Kidney capillary endothelial cell (primary cell): ENCODE results near the gene RPL12.
A peak's percentile ranks its signal among the peaks of the same experiment; 100 is the strongest.

Experiments used
- DNase-seq: peaks from one replicate; pipeline ENCODE4 v3.0.0-alpha.2; 2018; ENCODE audit warnings: low spot score

The RPL12 gene

DNA sequence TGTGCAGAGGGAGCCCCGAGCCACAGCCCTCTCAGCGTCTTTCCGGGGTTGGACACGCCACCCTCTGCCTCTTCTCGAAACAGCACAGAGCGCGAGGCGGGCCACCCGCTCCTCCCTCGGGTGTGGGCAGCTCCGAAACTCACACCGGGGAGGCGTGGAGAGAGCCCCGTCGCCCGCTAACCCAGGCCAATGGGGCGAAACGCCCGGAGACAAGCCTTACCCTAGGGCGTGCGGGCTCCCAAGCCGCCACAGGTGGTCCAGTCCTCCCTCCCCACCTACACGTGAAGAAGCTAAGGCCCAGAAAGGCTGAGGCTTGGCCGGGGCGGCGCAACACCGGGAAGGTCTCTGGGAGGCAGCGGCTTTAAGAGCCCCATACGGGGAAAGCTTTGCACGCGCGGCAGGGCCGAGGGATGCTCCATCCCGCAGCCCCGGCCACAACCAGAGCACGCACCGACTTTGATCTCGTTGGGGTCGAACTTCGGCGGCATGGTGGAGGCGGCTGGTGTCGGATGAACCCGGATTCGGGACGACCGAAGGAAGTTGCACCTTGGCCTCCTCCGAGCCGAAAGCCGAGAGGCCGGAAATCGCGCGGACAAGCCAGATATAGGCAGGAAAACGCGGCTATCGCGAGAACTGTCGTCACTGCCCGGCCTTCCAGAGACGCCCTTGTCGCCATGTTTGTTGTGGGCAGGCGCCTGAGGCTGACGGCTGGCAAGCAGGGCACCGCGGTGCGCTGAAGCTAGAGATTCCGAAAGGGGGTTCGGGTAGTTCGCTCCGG lies at the start of gene RPL12, which contains the start of gene LRSAM1:
Gene RPL12, minus strand, starts transcription at position 577 of the 778 bp plus-strand sequence. Its CDS starts 89 bp downstream, at position 488.
Gene LRSAM1, plus strand, starts transcription at position 681 of the 778 bp plus-strand sequence. CDS start 3,018 bp downstream, outside the sequence.
- DNase-seq: peak; percentile 89

DNA sequence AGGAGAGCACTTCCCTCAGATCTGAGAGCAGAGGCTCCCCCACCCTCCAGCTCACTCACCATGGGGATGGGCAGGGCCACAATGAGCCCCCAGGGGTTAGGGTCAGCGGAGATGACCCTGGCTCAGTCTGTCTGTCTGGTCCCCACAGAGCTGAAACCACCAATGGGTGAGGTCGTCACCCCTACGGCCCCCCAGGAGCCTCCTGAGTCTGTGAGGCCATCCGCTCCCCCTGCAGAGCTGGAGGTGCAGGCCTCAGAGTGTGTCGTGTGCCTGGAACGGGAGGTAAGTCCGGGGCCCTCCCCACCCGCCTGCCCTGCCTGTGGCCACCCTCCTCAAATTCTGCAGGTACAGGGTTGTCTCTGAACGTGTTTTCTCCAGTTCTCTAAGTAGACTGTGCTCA lies 49.7 kb upstream of the RPL12 start:
- DNase-seq: no peak

DNA sequence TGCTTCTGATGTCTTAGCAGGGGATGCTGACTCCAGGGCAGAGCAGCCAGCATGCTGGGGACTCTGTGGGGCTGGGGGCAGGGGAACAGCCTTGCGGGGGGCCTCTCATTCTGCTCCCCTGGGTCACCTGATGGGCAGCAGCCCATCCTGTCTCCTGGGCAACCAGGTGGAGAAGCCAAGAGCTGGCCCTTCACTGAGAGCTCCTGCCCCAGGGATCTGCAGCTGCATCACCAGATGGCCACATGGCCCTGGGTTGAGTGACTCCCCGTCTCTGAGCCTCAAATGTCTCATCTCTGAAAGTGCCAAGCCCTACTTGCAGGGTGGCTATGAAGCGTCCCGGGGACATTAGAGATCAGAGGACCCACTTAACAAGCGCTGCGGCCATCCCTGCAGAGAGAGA lies 49.2 kb upstream of the RPL12 start:
- DNase-seq: no peak

DNA sequence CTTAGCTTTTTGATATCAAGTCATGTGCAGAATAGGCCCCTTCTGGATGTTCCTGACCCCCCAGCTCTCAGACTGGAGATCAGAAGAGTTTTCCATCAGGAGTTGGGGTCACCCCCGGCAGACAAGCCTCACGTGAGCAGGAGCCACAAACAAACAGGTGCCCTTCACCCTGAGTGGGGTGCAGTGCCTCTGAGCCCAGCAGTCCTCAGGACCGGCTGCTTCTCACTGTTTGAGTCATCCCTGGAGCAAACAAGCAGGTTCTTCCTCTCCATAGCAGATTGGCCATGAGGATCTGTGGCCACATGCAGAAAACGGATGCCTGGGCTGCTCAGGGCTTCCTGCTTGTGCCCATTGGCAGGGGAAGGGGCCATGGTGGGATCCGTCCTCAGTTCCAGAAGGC lies 47.1 kb upstream of the RPL12 start:
- DNase-seq: no peak

DNA sequence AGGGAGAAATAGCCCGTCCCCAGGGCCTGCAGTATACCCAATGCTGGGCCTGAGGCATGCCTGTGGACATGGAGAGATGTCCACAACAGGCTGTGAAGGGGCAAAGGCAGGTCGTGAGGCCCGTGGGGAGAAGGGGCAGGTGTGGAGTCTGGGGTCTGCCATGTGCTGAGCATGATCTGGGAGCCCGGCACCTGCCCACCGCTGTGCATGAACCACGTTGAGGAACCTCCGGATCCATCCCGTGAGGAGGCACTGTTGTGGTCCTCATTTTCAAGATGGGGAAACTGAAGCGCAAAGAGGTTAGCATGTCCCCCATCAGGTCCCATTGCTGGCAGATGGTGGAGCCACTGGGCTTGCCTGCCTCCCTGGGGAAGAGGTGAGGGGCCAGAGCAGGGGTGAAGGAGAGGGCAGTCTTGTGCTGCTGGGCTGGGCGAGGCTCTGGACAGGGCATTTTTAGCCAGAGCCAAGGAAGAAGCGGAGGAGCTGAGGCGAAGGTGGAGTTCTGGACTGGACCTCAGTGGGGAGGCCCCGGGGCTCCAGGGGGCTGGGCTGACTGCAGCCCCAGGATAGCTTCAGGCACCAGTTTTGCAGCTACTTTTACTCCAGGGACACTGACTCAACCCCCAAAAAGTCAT lies 46.6 kb upstream of the RPL12 start:
- DNase-seq: no peak

DNA sequence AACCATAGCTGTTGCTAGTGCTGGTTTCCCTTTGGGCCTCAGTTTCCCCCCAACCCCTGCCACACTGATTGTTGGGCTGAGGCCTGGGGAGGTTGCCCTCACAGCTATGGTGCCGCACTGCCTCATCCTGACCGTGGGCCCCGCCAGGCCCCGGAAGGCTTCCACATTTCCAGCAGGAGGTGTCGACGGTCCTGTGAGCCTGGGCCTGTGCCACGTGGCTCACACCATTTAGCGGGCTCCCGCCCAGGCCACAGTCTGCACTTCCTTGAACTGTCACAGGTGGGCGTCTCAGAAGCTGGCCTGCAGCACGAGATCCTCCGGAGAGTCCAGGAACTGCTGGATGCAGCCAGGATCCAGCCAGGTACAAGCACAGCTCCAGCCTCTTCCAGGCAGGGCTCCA lies 45.8 kb upstream of the RPL12 start:
- no peak for DNase-seq

DNA sequence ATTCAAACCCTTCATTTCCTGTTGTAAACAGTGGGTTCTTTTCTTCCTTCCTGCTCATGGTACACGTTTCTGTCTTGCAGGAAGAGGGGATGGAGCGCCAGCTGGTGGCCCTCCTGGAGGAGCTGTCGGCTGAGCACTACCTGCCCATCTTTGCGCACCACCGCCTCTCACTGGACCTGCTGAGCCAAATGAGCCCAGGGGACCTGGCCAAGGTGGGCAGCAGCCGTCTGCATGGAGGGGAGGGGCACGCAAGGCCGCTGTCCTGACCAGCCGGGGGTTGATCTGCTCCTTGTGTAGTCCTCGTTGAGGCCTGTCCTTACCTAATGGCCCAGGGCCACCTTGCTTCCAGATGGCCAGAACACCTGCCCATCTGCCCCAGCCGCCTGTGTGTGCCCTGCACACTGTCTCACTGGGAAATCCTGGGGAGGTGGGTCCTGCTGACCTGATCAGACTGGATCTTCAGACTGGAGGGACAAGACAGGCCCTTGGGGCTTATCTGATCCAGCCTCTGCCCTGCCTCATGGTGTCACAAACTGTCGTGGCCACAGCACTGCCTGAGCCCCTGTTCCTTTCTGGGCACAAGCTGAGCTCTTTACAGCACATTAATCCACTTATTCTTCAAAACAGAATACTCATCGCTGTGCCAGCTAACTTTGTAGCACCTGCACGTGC lies 44.8 kb upstream of the RPL12 start:
- DNase-seq: no peak

DNA sequence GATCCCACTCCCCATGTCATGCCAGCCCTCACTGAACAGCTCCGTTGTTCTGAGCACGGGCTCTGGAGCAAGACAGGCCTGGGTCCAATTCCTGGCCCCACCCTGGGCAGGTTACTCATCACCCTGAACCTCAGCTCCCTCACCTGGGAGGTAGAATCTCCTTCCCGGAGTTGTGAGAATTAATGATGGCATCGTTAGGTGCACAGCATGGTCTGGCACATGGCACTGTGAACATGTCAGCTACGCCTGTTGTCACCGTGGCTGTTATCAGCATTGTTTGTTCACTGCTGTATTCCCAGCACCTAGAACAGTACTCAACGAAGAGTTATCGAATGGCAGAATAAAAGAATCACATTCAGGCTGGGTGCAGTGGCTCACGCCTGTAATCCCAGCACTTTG lies 43.1 kb upstream of the RPL12 start:
- DNase-seq: no peak

DNA sequence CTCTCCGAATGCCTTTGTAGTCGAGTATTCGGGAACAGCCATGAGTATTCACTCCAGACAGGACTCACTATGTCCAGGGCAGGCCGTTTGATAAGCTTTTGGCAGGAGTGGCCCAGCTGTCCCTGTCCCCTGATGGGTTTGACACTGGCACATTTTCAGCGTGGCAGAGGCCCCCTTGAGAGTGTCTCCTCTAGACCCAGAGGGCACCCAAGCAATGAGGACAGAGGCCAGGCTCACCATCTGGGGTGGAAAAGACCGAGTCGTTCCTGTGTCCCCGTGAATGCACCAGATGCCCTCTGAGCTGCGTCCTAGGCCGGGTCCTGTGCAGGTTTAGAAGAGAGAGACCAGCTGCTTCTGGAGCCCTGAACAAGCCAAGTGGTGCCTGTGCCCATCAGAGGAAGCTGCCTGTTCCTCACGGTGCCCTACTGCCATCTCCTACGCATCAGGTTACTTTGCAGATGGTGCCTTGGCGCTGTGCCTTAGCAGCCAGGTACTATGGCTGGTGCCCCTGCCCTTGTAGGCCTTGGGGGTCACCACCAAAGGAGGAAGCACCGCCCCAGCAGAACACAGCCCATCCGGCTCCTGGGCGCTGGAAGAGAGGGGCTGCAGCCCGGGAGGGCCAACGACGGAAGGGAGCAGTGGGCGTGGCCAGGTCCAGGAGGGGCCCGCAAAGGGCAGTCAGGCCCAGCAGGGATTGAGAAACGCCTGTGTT lies 42.5 kb upstream of the RPL12 start:
- DNase-seq: no peak

DNA sequence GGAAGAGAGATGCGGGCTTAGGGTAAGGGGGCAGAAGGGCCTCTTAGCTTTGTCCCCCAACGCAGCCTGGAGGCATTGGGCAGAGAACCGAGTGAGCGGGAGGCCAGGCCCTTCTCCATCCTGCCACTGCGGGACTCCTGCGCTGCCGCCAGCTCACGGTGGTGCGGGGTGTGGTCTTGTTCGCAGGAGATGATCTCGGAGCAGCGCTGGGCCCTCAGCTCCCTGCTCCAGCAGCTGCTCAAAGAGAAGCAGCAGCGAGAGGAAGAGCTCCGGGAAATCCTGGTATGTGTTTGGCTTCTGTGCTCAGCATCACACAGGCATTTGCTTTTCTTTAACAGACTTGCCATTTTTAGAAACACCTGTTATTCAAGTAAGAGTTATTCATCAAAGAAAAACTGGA lies 41.4 kb upstream of the RPL12 start:
- DNase-seq: no peak

DNA sequence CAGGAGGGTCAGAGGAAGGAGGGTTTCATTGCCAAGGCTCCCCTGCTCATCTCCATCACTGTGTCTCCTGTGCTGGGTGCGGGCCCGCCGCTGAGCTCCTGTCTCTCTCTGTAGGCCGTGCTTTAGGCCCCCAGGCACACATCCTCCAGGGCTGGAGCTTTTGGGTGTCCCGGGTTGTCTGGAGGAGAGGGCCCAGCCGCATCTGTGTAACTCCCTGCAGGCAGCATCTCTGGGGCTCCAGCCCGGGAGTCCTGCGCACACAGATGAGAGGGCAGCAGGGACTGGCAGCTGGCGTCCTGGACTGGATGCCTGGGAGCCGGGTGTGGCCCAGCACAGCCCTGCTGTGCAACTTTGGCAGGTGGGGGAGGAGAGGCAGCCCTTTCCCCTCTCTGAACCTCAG lies 40.3 kb upstream of the RPL12 start:
- DNase-seq: no peak

DNA sequence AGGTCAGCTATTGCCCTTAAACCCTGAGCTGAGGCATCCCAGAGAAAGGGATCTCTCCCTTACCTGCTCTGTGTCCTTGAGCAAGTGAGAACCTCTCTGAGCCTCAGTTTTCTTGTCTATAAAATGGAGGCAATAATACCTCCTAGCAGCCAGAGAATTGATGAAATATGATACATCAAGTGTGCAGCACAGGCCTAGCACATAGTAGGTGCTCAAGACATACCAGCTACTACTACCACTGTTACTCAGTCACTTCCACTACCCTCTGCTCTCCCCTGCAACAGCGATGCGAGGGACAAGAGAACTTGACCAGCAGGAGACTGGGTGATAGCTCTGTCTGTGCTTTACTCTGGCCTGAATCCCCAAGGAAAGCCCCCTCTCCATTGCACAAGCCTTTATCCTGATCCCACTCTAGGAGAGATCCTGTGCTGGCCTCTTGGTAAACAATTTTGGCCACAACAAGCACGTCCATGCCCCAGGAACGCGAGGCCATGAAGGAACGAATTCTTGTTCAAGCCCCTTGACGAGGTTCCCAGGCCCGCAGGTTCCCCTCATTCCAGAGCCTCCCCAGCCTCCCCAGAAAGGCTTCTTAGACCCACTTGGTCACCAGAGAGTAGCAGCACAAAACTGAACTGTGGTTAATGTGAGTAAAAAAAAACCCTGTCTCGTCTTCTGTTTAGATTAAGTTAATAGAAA lies 39.5 kb upstream of the RPL12 start:
- DNase-seq: no peak

DNA sequence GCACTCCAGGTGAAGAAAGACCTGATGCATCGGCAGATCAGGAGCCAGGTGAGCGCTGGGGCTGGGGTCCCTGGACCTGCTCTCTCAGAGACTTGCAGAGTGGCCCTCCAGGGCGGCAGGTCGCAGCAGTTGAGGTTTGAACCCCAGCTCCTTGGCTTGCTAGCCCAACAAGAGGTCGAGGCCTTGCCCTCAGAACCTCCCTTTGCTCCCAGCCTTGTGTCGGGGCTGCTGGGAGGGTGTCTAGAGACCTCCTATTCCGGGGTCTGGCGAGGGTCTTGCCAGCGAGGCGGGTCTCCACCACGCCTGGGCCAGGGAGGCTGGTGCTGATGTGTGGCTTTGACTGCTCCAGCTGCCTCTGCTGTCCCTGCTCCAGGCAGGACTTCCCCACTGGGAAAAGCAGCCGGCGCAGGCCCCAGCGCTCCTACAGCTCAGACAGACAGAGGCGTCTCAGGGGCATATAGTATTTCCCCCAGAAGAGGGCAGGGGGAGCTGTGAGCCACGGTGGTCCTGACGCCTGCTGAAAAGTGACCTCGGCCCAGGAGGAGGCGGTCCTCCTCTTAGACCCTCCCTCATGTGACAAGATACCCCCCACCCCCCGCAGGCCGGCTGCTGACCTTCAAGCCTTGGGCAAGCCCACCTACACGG lies 38.4 kb upstream of the RPL12 start:
- DNase-seq: no peak

DNA sequence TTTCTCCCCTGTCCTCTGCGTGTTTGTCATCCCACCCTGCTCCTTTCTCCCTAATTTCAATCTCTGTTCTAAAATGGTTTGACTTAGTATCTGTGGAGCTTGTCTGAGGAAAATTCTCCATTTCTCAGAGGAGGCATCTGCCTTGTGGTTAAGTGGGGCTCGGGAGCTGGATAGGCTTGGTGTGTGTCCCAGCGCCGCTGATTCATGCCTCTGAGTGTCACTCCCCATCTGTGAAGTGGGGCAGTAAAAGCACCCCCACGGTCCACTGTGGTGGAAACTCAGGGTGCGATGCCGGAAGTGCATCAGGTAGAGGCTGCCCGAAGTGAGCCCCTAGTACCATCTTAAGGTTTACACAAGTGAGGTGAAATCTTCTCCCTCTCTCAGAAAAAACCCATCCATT lies 37.7 kb upstream of the RPL12 start:
- DNase-seq: no peak

DNA sequence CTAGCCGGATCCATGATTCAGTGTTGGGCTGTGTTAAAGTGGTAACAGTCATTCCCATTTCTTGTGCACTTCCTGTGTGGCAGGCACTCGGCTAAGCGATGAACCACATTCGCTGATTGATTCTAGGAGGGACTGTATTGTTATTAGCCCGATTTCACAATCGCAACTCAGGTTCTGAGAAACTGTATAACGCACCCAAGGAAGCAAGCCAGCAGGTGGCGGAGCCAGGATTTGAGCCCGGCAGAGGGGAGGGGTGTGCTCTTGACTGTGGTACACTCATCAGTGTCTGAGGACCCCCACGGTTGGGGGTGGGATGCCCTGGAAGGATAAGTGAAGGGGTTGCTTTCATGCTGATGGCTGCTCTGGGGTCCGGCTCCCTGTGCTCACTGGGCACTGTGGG lies 34.8 kb upstream of the RPL12 start:
- no peak for DNase-seq

DNA sequence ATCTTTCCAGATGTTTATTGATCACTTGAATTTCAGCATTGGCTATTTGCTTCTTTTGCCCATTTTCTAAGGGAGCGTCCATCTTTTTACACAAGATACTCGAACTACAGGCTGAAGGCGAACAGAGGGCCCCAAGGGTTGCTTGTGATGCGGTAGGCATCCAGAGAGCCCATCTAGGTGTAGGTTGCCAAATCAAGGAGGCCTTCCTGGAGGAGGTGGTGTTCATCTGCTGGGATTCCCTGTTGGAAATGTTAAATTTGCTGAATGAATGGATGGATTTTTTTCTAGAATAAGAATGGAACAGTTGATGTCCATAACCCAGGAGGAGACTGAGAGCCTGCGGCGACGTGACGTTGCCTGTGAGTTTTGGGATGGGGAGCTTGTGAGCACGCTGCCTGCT lies 31.5 kb upstream of the RPL12 start:
- no peak for DNase-seq

DNA sequence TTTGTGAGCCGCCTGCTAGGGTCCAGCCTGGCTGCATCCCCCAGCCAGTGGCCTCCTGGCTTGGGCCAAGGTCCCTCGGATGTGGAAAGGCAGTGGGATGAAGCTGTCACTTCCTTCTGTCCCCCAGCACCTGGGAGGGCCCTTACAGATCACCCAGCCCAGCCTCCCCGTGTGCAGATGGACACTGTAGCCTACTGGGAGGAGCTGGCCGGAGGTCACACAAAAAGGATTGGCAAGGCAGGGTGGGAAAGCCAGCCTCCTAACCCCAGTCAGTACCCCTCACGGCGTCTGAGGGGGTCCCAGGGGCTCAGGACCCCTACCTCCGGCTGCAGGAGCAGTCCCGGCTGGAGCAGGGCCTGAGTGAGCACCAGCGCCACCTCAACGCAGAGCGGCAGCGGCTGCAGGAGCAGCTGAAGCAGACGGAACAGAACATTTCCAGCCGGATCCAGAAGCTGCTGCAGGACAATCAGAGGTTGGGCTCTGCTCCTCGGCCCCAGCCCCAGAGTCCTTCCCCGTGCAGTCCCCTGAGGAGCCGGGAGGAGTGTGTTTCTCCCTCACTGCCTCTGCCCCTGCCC lies 28.4 kb upstream of the RPL12 start:
- no peak for DNase-seq

DNA sequence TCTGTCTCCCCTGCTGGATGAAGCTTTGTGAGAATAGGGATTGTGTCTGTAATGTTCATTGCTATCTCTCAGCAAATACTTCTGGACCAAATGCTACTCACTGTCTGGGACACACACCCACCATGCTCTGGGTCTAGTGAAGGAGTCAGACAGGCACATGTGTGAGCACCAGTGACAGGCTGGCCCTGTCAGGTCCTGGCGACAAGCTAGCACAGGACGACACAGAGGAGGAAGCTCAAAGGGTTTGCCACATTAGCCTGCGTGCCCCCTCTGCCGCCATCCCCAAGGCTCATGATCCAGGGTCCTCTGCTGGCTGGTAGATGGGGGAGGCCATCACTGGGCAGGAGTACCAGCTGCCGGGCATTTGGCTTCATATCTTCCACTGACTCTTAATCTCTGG lies 23.4 kb upstream of the RPL12 start:
- no peak for DNase-seq

DNA sequence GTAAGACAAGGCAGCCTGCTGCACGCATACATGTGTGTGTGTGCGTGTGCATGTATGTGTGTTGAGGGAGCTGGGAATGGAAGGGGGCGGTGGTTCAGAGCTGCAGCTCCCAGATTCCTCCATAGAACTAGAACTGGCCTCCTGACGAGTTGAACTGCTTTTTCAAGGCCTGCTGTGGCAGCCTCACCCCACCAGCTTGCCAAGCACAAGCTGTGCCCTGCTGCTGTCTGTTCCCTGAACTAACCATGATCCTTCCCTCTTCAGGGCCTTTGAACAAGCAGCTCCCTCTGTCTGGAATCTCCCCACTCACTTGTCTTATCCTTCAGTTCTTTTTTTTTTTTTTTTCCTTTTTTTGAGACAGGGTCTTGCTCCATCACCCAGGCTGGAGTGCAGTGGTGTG lies 22.7 kb upstream of the RPL12 start:
- no peak for DNase-seq

DNA sequence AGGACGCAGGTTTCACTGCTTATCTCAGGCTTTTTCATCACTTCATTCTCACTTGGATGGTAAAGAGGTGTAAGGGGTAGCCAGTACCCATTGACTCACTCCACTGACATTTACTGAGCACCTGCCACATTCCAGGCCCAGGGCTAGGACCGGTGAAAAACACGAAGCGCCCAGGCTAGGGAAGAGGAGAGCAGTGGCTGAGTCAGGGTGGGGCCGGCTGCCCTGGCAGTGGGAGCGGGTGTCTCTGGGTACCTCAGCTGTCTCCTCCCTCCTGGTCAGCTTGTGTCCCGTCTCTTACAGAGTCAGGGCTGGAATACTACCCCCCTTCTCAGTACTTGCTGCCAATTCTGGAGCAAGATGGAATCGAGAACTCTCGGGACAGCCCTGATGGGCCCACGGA lies 22.3 kb upstream of the RPL12 start:
- no peak for DNase-seq

DNA sequence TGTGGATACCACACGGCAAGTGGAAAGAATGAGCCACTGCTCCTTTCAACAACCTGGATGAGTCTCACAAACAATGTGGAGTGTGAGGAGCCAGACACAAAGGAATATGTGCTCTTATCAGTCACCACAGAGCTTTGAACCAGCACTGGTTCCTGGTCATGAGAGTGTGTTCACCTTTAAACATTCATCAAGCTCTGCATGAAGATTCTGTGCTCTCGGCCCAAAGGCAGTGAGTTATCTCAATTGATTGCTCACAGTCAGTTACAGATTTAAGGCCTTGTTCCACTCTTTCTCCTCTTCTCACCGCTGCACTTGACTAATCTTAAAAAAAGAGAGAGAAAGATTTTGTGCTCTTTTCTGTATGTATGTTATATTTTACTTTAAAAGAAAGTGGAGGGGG lies 19.5 kb upstream of the RPL12 start:
- no peak for DNase-seq
